H9 (cell line): ENCODE measurements around the gene HSPB1. TPM values are rescaled to one million over a fixed set of nuclear protein-coding genes. Genes with fewer than 3 reads are reported as not detected.

Experiments
- DNase-seq: peaks from one replicate; pipeline ENCODE4 v3.0.0-alpha.2; 2017
- H2AFZ ChIP-seq: one replicate; pipeline ENCODE4 v1.6.1; 2013; ENCODE audit warnings: mild to moderate bottlenecking, low read length, control low read depth, moderate library complexity
- H2AK5ac ChIP-seq: 2 replicates; pipeline ENCODE4 v1.6.1; 2013; ENCODE audit warnings: low read length, control low read depth, mixed read lengths; ENCODE audit not compliant: insufficient read length
- H2BK120ac ChIP-seq: one replicate; pipeline ENCODE4 v1.6.1; 2013; ENCODE audit warnings: low read depth, mild to moderate bottlenecking, low read length, control low read depth, inconsistent platforms; ENCODE audit not compliant: poor library complexity, severe bottlenecking
- H2BK12ac ChIP-seq: 2 replicates; pipeline ENCODE4 v1.6.1; 2013; ENCODE audit warnings: low read length, control low read depth, mixed read lengths, low read depth; ENCODE audit not compliant: insufficient read length
- H2BK15ac ChIP-seq: 2 replicates; pipeline ENCODE4 v1.6.1; 2013; ENCODE audit warnings: low read depth, low read length, control low read depth
- H2BK20ac ChIP-seq: one replicate; pipeline ENCODE4 v1.6.1; 2013; ENCODE audit warnings: low read depth, mild to moderate bottlenecking, low read length, control low read depth, inconsistent platforms; ENCODE audit not compliant: poor library complexity, severe bottlenecking
- H2BK5ac ChIP-seq: 2 replicates; pipeline ENCODE4 v1.6.1; 2013; ENCODE audit warnings: low read length, control low read depth, mixed read lengths; ENCODE audit not compliant: insufficient read length
- H3K14ac ChIP-seq: 2 replicates; pipeline ENCODE4 v1.6.1; 2013; ENCODE audit warnings: low read length, control low read depth; ENCODE audit not compliant: insufficient read depth
- H3K18ac ChIP-seq: 2 replicates; pipeline ENCODE4 v1.6.1; 2013; ENCODE audit warnings: low read depth, mild to moderate bottlenecking, mixed read lengths, low read length, control low read depth; ENCODE audit not compliant: insufficient read length
- H3K23ac ChIP-seq: 2 replicates; pipeline ENCODE4 v1.6.1; 2013; ENCODE audit warnings: low read length, control low read depth, mixed read lengths, low read depth; ENCODE audit not compliant: insufficient read length
- H3K23me2 ChIP-seq: 2 replicates; pipeline ENCODE4 v1.6.1; 2013; ENCODE audit warnings: low read depth, mild to moderate bottlenecking, mixed read lengths, low read length, control low read depth; ENCODE audit not compliant: insufficient read length, poor library complexity, severe bottlenecking
- H3K27ac ChIP-seq: 2 replicates; pipeline ENCODE4 v1.5.1; 2013; ENCODE audit warnings: low read length, control low read depth, mixed read lengths, low read depth; ENCODE audit not compliant: insufficient read length
- H3K27me3 ChIP-seq: 2 replicates; pipeline ENCODE4 v1.6.1; 2013; ENCODE audit warnings: low read length, control low read depth, inconsistent platforms; ENCODE audit not compliant: insufficient read depth
- H3K4ac ChIP-seq: 2 replicates; pipeline ENCODE4 v1.6.1; 2013; ENCODE audit warnings: low read depth, mild to moderate bottlenecking, control low read depth, inconsistent platforms, low read length, moderate library complexity
- H3K4me1 ChIP-seq: 2 replicates; pipeline ENCODE4 v1.6.1; 2013; ENCODE audit warnings: low read length, control low read depth, inconsistent platforms; ENCODE audit not compliant: insufficient read depth
- H3K4me2 ChIP-seq: 2 replicates; pipeline ENCODE4 v1.6.1; 2013; ENCODE audit warnings: low read length, control low read depth, mixed read lengths; ENCODE audit not compliant: insufficient read length, insufficient read depth
- H3K56ac ChIP-seq: 2 replicates; pipeline ENCODE4 v1.6.1; 2013; ENCODE audit warnings: low read depth, mild to moderate bottlenecking, mixed read lengths, low read length, control low read depth; ENCODE audit not compliant: insufficient read length
- H3K79me1 ChIP-seq: 2 replicates; pipeline ENCODE4 v1.6.1; 2013; ENCODE audit warnings: low read depth, mild to moderate bottlenecking, moderate library complexity, low read length, control low read depth, inconsistent platforms; ENCODE audit not compliant: insufficient read depth, poor library complexity, severe bottlenecking
- H3K79me2 ChIP-seq: 2 replicates; pipeline ENCODE4 v1.6.1; 2013; ENCODE audit warnings: low read length, control low read depth, inconsistent platforms; ENCODE audit not compliant: insufficient read depth
- H3K9ac ChIP-seq: 2 replicates; pipeline ENCODE4 v1.6.1; 2013; ENCODE audit warnings: low read length, control low read depth, mixed read lengths; ENCODE audit not compliant: insufficient read length; ENCODE audit errors: extremely low read depth
- H3K9me3 ChIP-seq: one replicate; pipeline ENCODE4 v1.6.1; 2013; ENCODE audit warnings: low read depth, low read length, inconsistent platforms; ENCODE audit not compliant: control insufficient read depth
- H3T11ph ChIP-seq: one replicate; pipeline ENCODE4 v1.6.1; 2013; ENCODE audit warnings: mild to moderate bottlenecking, low read length, control low read depth, inconsistent platforms
- H4K20me1 ChIP-seq: one replicate; pipeline ENCODE4 v1.6.1; 2013; ENCODE audit not compliant: control insufficient read depth, insufficient read length, insufficient read depth
- H4K5ac ChIP-seq: 2 replicates; pipeline ENCODE4 v1.6.1; 2013; ENCODE audit warnings: low read depth, mild to moderate bottlenecking, mixed read lengths, low read length, control low read depth; ENCODE audit not compliant: insufficient read length
- H4K8ac ChIP-seq: replicated peaks from 2 replicates; pipeline ENCODE4 v1.6.1; 2013; ENCODE audit warnings: low read length, control low read depth, mixed read lengths, low read depth; ENCODE audit not compliant: insufficient read length
- H4K91ac ChIP-seq: 2 replicates; pipeline ENCODE4 v1.6.1; 2013; ENCODE audit warnings: low read depth, mild to moderate bottlenecking, moderate library complexity, mixed read lengths, low read length, control low read depth; ENCODE audit not compliant: insufficient read length
- H3K27ac Mint-ChIP-seq, 3 experiments: 2 replicates in 2 of 3; 3 replicates in 1 of 3; pipeline ENCODE4 v1.8.0; 2020 to 2021; ENCODE audit warnings: mixed read lengths in 3 of 3, mild to moderate bottlenecking in 1 of 3, moderate library complexity in 1 of 3
- H3K27me3 Mint-ChIP-seq: 2 replicates; pipeline ENCODE4 v1.8.0; 2021; ENCODE audit warnings: low read depth, mild to moderate bottlenecking, moderate library complexity, mixed read lengths
- H3K36me3 Mint-ChIP-seq, 3 experiments: 2 replicates in 2 of 3; 3 replicates in 1 of 3; pipeline ENCODE4 v1.8.0; 2020 to 2021; ENCODE audit warnings: low read depth in 3 of 3, mixed read lengths in 3 of 3; ENCODE audit not compliant: insufficient read depth in 1 of 3
- H3K4me1 Mint-ChIP-seq, 2 experiments: 2 replicates each; pipeline ENCODE4 v1.8.0; 2020; ENCODE audit warnings: mixed read lengths in 2 of 2
- H3K4me3 Mint-ChIP-seq, 2 experiments: 2 replicates in 1 of 2; 3 replicates in 1 of 2; pipeline ENCODE4 v1.8.0; 2020 to 2021; ENCODE audit warnings: mild to moderate bottlenecking in 2 of 2, mixed read lengths in 2 of 2, moderate library complexity in 1 of 2
- H3K9me3 Mint-ChIP-seq, 2 experiments: 2 replicates in 1 of 2; 3 replicates in 1 of 2; pipeline ENCODE4 v1.8.0; 2020; ENCODE audit warnings: mild to moderate bottlenecking in 2 of 2, mixed read lengths in 2 of 2, moderate library complexity in 1 of 2
- CTCF ChIP-seq: fragments of 200-600 bp; sonication (generic); conservative IDR thresholded peaks from 3 replicates; pipeline ENCODE4 v1.8.0; 2021; ENCODE audit warnings: antibody characterized with exemption, mild to moderate bottlenecking
- WGBS: extraction: QIAGEN DNeasy Blood & Tissue Kit; methylation state at CpG from one replicate; pipeline ENCODE4 v1.1.7; 2013; ENCODE audit warnings: missing lambda C conversion rate, low lambda C conversion rate, mixed read lengths; ENCODE audit not compliant: insufficient read length; ENCODE audit errors: extremely low coverage; 5-methylcytosine and 5-hydroxymethylcytosine counted together
- total RNA-seq: library from RNA; stranded (reverse); gene quantifications from 2 replicates; pipeline ENCODE4 v1.2.1, GENCODE V29; 2021

The HSPB1 gene
- total RNA-seq, 1 experiment from 2014 or later, result 186 TPM

- Histone ChIP-seq H2BK15ac (no peak overlapping the region), H3K4me1 (peaks cover 4% of the 10 kb centered on the region; the same call in 1 of the 2 replicates), H3K56ac (no peak overlapping the region), H2BK12ac (peak overlapping the region; percentile 23), H3K9me3 (no peaks in the 10 kb centered on the region), H3K4ac (no peak overlapping the region), H3K4me2 (no peak overlapping the region), H2BK120ac (no peak overlapping the region), H3T11ph (no peak overlapping the region), H4K5ac (no peak overlapping the region), H3K23me2 (no peaks in the 10 kb centered on the region), H3K9ac (no peak overlapping the region), H4K91ac (no peak overlapping the region), H3K23ac (no peak overlapping the region), H3K14ac (no peak overlapping the region), H4K20me1 (no peaks in the 10 kb centered on the region), H4K8ac (no peak overlapping the region), H3K79me2 (no peaks in the 10 kb centered on the region), H2BK20ac (no peak overlapping the region), H2AFZ (no peak overlapping the region), H3K79me1 (no peaks in the 10 kb centered on the region), H2BK5ac (no peak overlapping the region), H3K18ac (no peak overlapping the region), H3K27me3 (no peaks in the 10 kb centered on the region), H2AK5ac (no peak overlapping the region), H3K27ac (no peak overlapping the region)
- DNase-seq, result no peak
- Mint-ChIP-seq H3K36me3 (no peaks in the 10 kb centered on the region), H3K27ac (peak overlapping the region in 1 of 3 experiments; percentile 1; a peak in 3 of 7 replicates), H3K4me1 (peaks cover 25 to 41% of the 10 kb centered on the region in 2 experiments), H3K4me3 (no peak overlapping the region; a peak in 1 of 5 replicates), H3K9me3 (no peaks in the 10 kb centered on the region; a peak in 1 of 5 replicates), H3K27me3 (peaks cover 5% of the 10 kb centered on the region)
- no peak for TF ChIP-seq CTCF
- no CpG with 5 or more reads among the region's 8 CpGs for WGBS
Observed at GRCh38 chr7:76293407-76293901, 9.0 kb upstream of the HSPB1 start.
